Activated T-helper 1 cell treated with Interleukin-2 at 50 U/mL for 16 hours (primary cell): ENCODE results near the gene SETD3.

Experiments used
- DNase-seq: peaks from one replicate; pipeline ENCODE4 v3.0.0-alpha.2; 2020; ENCODE audit warnings: low read depth

The SETD3 gene

DNA sequence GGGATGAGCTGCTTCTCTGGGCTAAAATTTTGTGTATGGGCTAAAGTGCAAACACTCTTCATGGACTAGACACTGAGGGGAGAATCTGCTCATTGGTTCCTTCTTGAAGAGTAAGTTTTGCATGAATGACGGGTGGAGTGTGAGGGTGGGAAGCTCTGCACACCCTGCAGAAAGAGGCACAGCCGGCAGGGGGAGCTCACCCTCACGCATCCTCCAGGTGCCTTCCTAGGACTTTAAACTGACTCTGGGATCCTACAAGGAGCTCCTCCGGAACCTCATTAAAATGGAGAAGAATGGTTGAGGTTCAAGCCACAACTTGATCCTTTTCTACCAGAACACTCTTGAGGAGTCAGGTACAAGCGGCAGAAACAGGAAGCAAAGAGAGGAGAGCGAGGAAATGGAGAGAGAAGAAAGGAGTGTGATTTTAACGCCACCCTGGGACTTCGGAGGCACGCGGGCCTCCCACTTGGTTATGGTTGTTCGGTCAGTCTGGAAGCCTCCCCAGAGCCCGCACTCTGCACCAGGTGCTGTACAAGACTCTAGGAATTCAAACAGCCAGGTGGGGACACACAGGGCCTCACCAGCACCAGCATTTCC is 87.5 kb downstream of the SETD3 start:
- DNase-seq: no peak

- DNase-seq: no peak
These were observed 89.0 kb downstream of the SETD3 start for GRCh38 chr14:99391671-99392070.

- DNase-seq: no peak
These were observed 91.4 kb downstream of the SETD3 start for GRCh38 chr14:99389174-99389826.

DNA sequence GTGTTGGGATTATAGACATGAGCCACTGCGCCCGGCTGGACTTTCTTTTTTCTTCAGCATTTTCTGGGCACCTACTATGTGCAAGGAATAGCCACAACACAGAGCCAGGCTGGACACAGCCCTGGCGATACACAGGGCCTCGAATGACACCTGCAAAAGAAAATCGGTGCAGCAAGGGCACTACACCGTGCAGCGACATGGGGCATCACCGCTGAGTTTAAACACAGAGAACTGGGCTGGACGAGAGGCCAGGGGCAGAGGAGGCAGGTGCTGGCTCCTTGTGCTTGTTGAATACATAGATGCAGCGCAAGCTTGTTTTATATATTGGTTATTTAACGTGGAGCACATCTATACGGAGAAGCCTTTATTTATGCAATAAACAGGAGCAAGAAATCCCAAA is 92.4 kb downstream of the SETD3 start:
- DNase-seq: no peak

DNA sequence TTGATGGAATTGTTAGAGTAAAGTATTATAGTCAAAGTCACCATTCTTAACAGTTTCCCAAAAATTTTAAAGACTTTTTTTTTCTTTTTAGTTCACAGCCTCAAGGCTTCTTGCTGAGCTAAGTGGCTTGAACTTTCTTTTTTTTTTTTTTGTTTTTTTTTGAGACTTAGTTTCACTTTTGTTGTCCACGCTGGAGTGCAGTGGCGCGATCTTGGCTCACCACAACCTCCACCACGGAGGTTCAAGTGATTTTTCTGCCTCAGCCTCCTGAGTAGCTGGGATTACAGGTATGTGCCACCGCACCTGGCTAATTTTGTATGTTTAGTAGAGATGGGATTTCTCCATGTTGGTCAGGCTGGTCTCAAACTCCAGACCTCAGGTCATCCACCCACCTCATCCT is 92.8 kb downstream of the SETD3 start:
- no peak for DNase-seq

DNA sequence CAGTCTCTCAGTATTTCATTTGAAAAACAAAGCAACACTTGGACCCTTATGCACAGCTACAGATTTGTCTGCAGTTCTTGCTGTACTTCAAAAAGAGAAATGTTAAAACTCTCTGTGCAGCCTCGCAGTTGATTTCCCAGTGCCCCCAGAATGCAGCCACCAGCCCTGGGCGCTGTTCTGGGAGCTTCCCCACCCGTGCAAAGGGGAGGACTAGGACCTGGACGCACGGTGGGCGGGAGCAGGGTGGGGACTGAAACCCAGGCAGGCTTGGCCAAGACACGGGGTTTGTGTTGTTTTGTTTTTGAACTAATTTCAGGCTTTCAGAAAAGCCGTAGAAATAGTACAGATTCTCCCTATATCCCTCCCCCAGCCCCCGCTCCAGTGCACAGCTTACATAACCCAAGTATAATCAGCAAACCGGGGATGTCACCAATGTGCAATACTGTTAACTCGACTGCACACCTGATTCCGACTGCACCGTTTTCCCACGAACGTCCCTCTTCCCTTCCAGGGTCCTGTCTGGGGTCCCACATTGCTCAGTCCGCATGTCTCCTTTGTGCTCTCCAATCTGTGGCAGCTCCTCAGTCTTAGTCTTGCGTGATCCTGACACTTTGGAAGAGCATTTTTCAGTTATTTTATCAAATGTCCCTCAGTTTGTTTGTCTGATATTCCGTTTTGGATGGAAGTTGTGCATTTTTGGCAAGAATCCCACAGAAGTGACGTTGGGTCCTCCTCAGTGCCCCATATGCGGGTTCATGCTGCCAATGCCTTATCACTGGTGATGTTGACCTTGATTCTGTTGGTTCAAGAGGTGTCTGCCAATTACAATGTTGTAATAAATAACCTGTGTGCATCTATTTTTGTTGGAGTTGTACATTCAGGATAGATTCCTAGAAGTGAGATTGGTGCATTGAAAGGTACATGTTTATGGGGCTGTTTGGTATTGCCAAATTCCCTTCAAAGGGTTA is 95.9 kb downstream of the SETD3 start:
- no peak for DNase-seq

- DNase-seq: no peak
These were observed 96.9 kb downstream of the SETD3 start for GRCh38 chr14:99383472-99384449.

DNA sequence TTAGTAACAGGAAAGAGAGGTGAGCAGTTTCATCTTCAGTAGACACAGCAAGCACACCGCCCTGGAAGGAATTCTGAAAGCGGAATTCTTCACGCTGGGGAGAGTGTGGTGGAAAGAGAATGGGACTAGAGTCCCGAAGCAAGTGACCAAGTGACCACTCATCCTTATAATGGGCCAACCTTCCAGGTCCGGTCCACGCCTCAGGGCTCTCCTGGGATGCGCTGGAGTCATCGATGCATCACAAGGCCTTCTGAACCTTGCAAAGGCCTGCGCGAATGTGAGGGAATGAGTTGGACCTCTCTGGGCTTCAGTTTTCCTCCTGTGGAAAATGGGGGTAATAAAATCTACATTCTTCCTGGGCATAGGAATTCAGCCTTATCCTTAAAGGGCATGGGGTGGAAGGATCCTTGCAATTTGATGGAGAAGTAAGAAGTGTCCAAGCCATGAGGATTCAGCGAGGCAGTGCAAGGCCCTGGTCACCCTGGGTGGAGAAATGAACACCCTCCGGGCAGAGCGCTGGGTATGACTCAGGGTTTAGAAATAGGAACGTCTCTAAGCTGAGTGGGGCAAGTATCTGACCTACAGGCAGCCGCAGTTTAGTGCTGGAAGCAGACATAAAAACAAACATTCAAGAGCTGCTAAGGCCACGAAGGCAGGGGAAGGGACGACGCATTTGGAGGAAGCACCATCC is 97.7 kb downstream of the SETD3 start:
- no peak for DNase-seq

- DNase-seq: no peak
These were observed 98.6 kb downstream of the SETD3 start for GRCh38 chr14:99382071-99382470.

- DNase-seq: no peak
These were observed 99.0 kb downstream of the SETD3 start for GRCh38 chr14:99381688-99382060.

DNA sequence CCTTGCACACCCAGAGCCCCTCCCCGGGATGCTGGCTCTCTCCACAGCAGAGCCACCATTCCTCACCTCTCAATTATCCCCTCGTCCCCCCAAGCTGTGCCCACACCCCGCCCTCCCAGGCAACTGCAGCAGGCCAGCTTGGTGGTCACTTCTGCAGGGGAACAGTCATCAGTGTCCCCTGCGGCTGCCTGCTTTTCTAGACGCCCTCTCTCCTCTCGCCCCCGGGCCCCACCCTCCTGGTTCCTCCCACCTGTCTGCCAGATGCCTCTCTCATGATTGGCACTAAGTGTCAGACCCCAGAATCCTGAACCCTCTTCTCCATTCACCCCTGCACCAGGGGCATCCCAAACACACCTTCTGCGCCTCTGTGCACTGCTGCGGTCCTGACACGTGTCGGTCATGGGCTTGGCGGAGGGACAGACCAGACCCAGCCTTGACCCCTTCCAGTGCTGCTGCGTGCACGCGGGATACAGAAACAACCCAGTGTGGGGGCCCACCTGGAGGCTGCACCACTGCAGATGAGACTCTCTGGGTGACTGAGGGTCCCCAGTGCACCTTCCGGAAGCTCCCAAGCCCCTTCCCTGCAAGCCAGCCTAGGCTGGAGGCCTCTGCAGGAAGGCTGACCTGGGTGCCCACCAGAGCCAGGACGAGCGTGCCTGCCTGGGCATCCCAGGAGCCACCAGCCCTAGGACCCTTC is 99.5 kb downstream of the SETD3 start:
- no peak for DNase-seq

GRCh38 chr14:99380402-99380801 is 100.3 kb downstream of the SETD3 start:
- DNase-seq: no peak

DNA sequence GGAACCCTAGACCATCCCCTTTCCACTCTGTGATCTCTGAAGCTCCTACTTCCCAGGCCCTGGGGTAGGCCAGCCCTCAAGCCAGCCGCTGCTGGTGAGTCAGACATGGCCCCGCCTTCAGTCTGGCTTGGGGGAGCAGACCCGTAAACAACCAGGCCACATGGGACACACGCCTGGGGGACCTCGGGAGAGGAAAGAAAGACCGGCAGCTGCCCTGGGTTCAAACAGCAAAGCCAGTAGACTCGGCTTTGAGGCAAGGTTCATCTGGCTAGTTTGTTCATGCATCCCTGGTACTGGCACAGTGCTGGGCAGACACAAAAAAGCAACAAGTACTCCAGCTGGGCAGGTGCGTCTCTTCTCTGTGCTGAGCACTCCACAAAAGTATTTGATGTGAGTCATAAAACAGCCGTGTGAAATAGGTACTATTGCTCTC is 101.9 kb downstream of the SETD3 start:
- DNase-seq: no peak

- no peak for DNase-seq
These were observed 102.7 kb downstream of the SETD3 start for GRCh38 chr14:99377951-99378350.

GRCh38 chr14:99374964-99375363 is 105.7 kb downstream of the SETD3 start:
- DNase-seq: no peak

DNA sequence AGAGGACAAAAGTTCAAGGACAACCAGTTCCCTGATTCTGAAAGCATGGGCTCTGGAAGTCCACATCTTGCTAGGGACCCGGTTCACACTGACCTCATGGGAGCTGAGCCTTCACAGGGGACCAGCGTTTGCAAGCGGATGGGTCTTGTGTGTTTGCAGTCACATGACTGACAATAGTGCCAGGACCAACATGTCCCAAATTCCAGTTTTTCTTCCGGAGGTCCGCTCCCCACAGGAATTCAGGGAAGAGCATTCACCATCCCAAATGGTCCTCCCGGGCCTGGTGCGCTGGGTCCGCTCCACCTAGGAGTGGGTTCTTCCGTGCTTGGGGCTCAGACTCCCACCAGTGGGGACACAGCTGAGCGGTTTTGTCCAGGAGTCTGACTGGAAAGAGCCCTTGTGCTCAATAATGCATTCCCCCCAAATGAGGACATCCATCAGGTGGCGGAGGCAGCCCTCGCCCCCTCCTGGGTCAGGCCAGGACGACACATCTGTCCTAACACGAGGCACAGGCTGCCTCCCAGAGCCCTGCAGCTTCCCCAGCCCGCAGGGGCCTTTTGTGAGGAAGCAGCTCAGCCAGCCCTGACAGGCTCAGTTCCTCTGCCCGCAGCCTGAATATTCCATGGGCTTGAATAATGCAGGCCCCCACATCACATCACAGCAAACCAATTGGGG is 116.9 kb downstream of the SETD3 start:
- DNase-seq: no peak

GRCh38 chr14:99363051-99363450 is 117.6 kb downstream of the SETD3 start:
- no peak for DNase-seq

DNA sequence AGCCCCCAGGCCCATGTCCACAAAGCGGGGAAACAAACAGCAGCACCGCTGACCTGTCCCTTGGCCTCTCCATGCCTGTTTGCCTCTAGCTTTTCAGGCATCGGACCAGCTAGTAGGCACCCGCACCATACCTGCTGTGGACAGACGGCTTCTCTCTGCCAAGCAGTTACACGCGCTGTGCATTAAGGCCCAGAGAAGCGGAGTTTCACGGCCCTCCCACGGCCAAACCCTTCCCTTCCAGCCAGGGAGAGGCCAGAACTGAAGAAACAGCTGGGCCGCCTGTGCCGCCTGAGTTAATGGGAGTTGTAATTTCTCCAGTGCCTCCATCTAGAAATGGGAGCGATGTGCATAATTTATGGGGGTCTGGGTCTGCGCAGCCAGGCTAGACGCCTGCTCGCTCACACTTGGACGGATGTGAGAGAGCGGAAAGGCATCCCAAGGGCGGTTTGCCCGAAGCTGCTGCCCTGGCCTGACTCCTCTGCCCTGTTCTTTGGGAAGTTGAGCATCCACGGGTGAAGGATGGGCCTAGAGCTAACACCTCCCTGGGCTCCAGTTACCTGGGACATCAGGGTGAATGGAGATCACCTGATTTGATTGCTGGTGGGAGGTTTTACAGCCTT is 119.0 kb downstream of the SETD3 start:
- no peak for DNase-seq

DNA sequence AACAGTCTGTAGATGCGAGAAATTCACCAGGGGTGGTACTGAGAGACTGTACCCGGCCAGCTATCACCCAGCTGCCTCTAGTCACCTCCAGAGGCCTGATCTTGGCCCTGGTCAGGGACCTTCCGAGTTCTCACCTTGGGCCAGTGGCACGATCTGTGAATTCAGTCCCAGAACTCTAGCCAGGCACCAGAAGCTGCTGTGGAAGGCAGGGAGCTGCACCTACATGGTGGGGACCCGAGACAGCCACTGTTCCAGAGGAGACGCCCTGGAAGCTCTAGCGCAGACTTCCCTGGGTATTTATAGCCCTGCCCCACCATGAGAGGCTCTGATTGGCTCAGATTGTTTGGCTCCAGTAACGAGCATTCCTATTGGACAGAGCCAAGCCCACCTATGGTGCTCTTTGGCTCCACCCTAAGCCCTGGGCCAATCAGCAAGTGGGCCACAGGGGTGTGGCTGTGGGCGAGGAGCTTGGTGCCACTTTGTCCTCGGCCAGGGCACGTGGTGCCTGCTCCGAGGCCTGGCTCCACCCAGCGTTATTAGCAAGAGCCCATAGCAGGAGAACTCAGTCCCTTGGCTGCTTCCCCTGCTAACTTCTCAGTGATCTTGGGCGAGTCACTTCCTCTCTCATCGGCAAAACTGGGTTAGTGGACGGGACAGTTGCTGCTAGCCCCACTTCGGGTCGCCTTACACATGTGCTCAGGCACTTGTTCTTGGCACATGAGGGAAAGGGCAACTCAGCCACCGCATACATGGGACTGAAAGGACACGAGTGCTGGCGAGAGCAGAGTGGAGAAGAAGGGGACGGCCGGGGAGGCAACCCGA is 119.7 kb downstream of the SETD3 start:
- no peak for DNase-seq
